ENCODE data around the gene PLPP3. TPM values are rescaled to one million over a fixed set of nuclear protein-coding genes. Genes with fewer than 3 reads are reported as not detected.
A peak's percentile ranks its signal among the peaks of the same experiment; 100 is the strongest.

Gene PLPP3
- total RNA-seq, 6 donors from 2014 or later, result 30.7 to 117 (median 55.5) TPM

GRCh38 chr1:56469640-56470371, 109.6 kb downstream of the PLPP3 start:
- H3K27me3 ChIP-seq, result no peaks in the 10 kb centered on the region
- no peaks in the 10 kb centered on the region for H3K9me3 ChIP-seq
- H3K4me3 ChIP-seq, result no peak overlapping the region
- no peaks in the 10 kb centered on the region for H3K36me3 ChIP-seq
- TF ChIP-seq POLR2AphosphoS5 (IDR thresholded peaks at IDR 0.05) (peak in 1 of 2 donors; percentile 57), CTCF (IDR thresholded peaks at IDR 0.05) (no peak), POLR2A (IDR thresholded peaks at IDR 0.05) (no peak), EP300 (IDR thresholded peaks at IDR 0.05) (peak in 2 of 4 donors; percentile 51 to 73)
- peak in 1 of 2 donors; percentile 41 for DNase-seq
- peaks cover 15 to 34% (median 29%) of the 10 kb centered on the region in 4 donors for H3K4me1 ChIP-seq
- ATAC-seq (ENCODE audit: low FRiP score in 2 of 2), result peak; percentile 34 to 79
- H3K27ac ChIP-seq, result peak overlapping the region; percentile 1 to 42 (median 30)
- 53 to 59% methylated on average over 5 of the region's 5 CpGs for WGBS, 2 donors

- no peaks in the 10 kb centered on the region for H3K9me3 ChIP-seq
- DNase-seq (no peak), ATAC-seq (ENCODE audit: low FRiP score in 2 of 2) (no peak)
- no peak overlapping the region for H3K4me3 ChIP-seq
- 75 to 77% methylated on average over 7 of the region's 7 CpGs for WGBS, 2 donors
- no peaks in the 10 kb centered on the region for H3K27me3 ChIP-seq
- TF ChIP-seq POLR2A (IDR thresholded peaks at IDR 0.05) (no peak), POLR2AphosphoS5 (IDR thresholded peaks at IDR 0.05) (no peak), EP300 (IDR thresholded peaks at IDR 0.05) (no peak), CTCF (IDR thresholded peaks at IDR 0.05) (no peak)
- peak overlapping the region in 2 of 4 donors; percentile 6 to 18 for H3K27ac ChIP-seq
- peaks cover 15 to 35% (median 27%) of the 10 kb centered on the region in 4 donors for H3K4me1 ChIP-seq
- H3K36me3 ChIP-seq, result no peaks in the 10 kb centered on the region
Measured at GRCh38 chr1:56468518-56468917, 110.8 kb downstream of the PLPP3 start.

GRCh38 chr1:56466538-56466937, 112.8 kb downstream of the PLPP3 start:
- no peaks in the 10 kb centered on the region for H3K36me3 ChIP-seq
- H3K4me1 ChIP-seq, result peaks cover 14 to 35% (median 25%) of the 10 kb centered on the region in 4 donors
- DNase-seq, result no peak
- TF ChIP-seq POLR2AphosphoS5 (IDR thresholded peaks at IDR 0.05) (no peak), EP300 (IDR thresholded peaks at IDR 0.05) (no peak), CTCF (IDR thresholded peaks at IDR 0.05) (no peak), POLR2A (IDR thresholded peaks at IDR 0.05) (no peak)
- no peaks in the 10 kb centered on the region for H3K27me3 ChIP-seq
- H3K27ac ChIP-seq, result no peak overlapping the region
- 90 to 94% methylated on average over 1 of the region's 1 CpG for WGBS, 2 donors
- no peaks in the 10 kb centered on the region for H3K9me3 ChIP-seq
- ATAC-seq (ENCODE audit: low FRiP score in 2 of 2), result peak in 1 of 2 donors; percentile 44
- H3K4me3 ChIP-seq, result no peak overlapping the region

- Histone ChIP-seq H3K9me3 (no peaks in the 10 kb centered on the region), H3K4me1 (peaks cover 0 to 15% (median 9%) of the 10 kb centered on the region in 4 donors)
Measured at GRCh38 chr1:56464294-56464693, 115.1 kb downstream of the PLPP3 start.

GRCh38 chr1:56463376-56463775, 116.0 kb downstream of the PLPP3 start:
- WGBS, 2 donors, result 76 to 83% methylated on average over 1 of the region's 1 CpG
- Histone ChIP-seq H3K27me3 (no peaks in the 10 kb centered on the region), H3K36me3 (no peaks in the 10 kb centered on the region), H3K27ac (no peak overlapping the region), H3K9me3 (no peaks in the 10 kb centered on the region), H3K4me3 (no peak overlapping the region), H3K4me1 (peaks cover 0 to 15% (median 8%) of the 10 kb centered on the region in 4 donors)
- no peak for ATAC-seq (ENCODE audit: low FRiP score in 2 of 2)
- no peak for DNase-seq
- TF ChIP-seq POLR2A (IDR thresholded peaks at IDR 0.05), result no peak
- no peak for TF ChIP-seq CTCF (IDR thresholded peaks at IDR 0.05)
- no peak for TF ChIP-seq POLR2AphosphoS5 (IDR thresholded peaks at IDR 0.05)
- no peak for TF ChIP-seq EP300 (IDR thresholded peaks at IDR 0.05)

More at GRCh38 chr1:56464294-56464693, 115.1 kb downstream of the PLPP3 start:
- H3K4me3 ChIP-seq, result no peak overlapping the region
- TF ChIP-seq POLR2A (IDR thresholded peaks at IDR 0.05) (no peak), EP300 (IDR thresholded peaks at IDR 0.05) (no peak)
- no peak overlapping the region for H3K27ac ChIP-seq
- H3K36me3 ChIP-seq, result no peaks in the 10 kb centered on the region
- DNase-seq, result no peak
- no peaks in the 10 kb centered on the region for H3K27me3 ChIP-seq
- ATAC-seq (ENCODE audit: low FRiP score in 2 of 2), result no peak
- WGBS, 2 donors, result 88 to 92% methylated on average over 4 of the region's 4 CpGs
